GM19351 (cell line): ENCODE measurements around the gene KANK4.
"Not testable (repeated sequence)": the region's sequence is repeated elsewhere in the genome, so short reads cannot be mapped to it uniquely, and the experiment has no call there.

Source experiments
- ATAC-seq: cut with Tn5 transposase; IDR thresholded peaks from one replicate; pipeline ENCODE4 v1.9.1; 2021; ENCODE audit warnings: mild to moderate bottlenecking, moderate library complexity; ENCODE audit not compliant: unreplicated experiment

The KANK4 gene

DNA sequence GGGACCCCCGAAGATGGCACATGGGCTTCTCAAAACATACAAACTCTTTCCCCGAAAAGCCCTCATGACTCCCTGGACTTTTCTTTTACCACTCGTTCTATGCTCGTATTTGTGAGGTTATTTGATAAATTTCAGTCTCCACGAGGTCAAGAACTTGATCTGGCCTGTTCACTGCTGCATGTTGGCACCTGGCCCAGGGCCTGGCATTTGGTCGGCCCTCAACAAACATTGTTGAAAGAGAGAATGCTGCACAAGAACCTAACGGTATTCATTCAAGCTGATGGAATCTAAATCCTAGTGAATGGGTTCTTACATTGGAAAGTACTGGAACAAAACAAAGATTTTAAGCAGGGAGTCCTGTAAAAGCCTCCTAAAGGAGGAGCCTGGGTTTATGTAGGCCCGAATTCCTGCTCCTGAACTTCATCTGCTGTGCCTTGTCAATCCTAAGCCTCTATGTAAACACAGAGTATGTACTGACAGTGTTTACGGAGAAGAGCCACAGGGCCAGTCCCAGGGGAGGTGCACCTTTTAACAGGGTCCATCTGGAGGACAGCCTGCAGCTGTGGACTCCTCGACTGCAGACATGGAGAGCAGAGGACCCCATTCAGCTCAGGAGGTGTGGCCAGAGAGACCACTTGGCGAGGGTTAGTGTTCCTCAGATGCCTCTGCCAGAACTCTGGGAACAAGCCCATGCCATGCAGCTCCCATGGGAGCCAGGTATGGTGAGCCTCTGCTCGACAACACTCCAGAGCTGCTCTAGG is 77.7 kb downstream of the KANK4 start:
- no peak for ATAC-seq

DNA sequence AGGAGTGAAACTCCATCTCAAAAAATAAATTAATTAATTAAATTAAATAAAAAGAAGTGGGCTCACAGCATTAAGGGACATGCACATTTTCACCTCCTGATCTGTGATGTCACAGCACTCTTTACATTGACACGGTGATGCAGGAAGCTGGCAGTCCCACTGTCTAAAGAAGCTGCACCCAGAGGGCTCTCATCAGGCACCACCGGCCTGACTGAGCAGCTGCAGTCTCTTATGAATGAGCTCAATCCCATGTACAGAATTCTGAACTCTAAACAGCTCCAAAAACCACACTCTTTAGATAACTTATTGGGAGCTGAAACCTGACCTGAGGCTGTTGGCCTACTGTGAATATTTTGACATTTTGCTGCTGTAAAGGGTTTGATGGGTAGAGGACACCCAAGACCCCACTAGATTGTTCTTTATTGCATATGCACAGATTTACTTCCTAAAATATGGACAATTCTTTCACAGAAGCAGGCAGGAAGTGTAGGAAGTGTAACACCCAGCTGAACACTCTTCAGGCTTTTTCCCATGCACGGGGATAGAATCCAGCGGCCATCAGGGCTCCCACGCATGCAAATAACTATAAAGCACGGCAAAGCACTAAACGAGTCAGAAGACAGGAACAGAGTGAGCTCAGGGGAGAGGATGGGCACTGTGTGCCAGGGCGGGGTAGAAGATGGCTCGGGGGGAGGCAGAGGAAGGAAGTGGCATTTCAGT is 78.4 kb downstream of the KANK4 start:
- no peak for ATAC-seq

DNA sequence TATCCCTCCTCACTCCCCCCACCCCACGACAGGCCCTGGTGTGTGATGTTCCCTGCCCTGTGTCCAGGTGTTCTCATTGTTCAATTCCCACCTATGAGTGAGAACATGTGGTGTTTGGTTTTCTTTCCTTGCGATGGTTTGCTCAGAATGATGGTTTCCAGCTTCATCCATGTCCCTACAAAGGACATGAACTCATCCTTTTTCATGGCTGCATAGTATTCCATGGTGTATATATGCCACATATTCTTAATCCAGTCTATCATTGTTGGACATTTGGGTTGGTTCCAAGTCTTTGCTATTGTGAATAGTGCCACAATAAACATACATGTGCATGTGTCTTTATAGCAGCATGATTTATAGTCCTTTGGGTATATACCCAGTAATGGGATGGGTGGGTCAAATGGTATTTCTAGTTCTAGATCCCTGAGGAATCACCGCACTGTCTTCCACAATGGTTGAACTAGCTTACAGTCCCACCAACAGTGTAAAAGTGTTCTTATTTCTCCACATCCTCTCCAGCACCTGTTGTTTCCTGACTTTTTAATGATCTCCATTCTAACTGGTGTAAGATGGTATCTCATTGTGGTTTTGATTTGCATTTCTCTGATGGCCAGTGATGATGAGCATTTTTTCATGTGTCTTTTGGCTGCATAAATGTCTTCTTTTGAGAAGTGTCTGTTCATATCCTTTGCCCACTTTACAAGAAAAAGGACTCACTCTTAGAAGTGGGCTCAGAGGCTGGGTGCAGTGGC is 79.4 kb downstream of the KANK4 start:
- not testable (repeated sequence) for ATAC-seq

DNA sequence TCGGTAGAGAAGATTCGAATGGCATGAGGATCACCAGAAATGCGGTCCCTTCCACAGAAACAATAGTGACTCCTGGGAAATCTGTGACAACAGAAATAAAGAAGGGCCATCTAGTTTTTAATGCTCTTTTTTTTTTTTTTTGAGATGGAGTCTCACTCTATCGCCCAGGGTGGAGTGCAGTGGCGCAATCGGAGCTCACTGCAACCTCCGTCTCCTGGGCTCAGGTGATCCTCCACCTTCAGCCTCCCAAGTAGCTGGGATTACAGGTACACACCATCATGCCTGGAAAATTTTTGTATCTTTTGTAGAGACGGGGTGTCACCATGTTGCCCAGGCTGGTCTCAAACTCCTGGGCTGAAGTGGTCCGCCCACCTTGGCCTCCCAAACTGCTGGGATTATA is 80.7 kb downstream of the KANK4 start:
- no peak for ATAC-seq

DNA sequence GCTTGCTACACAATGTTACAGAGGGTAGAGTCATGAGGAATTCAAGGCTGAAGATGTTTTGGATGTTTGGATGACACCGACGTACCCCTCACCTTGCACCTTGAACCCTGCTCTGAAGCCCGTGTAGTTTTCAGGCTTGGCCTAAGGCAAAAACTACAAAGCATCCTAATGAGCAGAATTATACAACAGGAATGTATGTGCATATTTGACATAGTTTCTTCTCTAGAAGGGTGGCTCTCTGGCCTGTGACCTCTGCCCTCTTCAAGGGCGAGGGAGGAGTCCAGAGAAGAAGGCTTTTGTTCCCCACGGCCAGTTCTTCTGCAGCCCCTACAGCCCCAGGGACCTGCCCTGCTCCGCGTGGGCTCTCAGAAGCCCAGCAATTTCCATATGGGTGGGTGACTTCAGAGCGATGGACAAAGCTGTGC is 81.3 kb downstream of the KANK4 start:
- ATAC-seq, result no peak

DNA sequence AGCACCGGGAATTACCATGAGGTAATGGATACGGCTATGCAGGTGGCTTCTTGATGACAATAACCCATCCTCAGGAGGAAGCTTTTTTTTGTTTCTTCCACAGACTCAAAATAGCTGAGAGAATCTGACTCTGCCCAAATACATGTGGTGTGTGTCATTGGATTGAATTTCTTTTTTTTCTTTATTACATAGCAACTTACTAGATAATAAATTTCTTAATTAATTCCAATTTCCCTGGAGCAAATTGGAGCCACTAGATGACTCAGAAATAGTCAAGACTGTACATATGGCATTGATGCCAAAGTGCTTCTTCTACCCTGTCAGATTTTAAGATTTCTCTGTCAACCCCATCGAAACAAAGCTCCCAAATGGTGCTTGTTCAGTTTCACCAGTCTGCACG is 81.9 kb downstream of the KANK4 start:
- ATAC-seq, result no peak

DNA sequence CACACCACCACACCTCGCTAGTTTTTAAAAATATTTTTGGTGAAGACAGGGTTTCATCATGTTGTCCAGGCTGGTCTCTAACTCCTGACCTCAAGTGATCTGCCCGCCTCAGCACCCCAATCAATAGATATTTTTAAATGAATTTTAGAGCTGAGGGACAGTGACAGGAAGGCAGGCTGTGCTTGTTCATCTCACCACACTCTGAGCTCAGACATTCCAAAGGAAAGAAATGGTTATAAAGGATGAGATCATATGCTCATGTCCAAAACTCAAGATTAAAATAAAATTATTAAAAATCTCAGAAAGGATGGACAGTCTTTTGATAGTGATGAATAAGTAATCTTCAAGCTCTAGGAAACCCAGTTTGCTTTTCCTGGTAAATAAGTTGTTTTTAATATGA is 83.7 kb downstream of the KANK4 start:
- ATAC-seq, result no peak

DNA sequence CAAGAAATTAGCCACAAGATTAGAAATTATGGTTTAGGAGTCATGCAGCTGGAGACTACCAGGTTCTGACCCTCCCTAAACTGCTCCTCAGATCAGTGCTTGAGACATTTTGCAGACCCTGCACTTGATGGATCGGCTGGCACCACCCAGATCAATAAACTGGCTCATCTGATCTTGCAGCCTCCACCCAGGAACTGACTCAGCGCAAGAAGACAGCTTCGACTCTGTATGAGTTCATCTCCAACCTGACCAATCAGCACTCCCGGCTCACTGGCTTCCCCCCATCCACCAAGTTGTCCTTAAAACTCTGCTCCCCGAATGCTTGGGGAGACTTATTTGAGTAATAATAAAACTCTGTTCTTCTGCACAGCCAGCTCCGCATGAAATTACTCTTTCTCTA is 84.5 kb downstream of the KANK4 start:
- no peak for ATAC-seq

DNA sequence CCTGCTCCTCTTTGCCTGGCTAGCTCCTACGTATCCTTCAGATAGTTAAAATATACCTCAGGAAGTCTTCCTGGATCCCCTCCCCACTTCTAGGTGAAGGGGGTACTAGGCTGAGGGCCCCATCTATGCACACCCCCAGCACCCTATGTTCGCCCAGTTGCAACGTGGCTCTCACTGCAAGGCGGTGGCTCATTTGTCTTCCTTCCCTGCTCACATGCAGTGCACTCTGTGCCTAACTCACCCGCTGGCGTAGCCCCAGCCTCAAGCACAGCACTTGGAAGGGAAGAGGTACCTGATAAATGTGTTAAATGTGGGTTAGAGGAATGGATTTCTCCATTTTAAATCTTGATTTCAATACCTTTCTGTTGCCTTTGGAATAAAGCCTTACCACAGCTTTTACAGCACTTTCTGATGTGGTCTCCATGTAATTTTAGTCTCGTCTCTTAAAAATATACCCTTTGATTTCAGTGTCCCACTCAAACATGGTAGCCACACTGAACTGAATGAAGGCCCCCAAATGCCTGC is 85.2 kb downstream of the KANK4 start:
- ATAC-seq, result no peak

DNA sequence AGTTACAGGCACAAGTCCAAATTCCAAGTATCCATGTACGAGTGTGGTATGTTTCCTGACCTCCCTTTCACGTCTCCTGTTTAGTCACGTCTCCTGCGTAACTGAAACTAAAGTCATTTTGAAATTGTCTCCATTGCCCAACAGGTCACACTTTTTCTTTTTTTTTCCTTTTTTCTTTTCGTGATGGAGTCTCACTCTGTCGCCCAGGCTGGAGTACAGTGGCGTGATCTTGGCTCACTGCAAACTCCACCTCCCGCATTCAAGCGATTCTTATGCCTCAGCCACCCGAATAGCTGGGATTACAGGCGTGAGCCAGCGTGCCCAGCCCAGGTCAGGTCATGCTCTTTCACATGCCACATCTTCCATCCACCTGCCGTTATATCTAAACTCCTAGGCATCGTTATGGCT is 86.4 kb downstream of the KANK4 start:
- no peak for ATAC-seq

DNA sequence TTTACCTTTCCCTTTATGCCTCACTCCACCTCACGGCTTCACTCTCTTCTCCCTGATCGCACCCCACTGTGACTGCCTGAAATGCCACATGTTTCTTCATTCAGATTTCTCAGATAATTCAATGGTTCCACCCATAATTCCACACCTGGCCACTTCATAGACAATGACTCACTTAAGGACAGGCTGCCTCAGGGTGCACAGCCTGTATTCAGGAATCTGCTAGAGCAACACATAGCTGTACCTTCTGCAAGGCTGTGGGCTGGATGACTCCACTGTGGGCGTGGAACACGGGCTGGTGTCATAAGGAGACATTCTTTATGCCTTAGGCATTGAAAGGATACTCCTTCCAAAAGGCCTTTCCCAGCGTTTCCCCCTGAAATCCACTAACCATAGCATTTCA is 88.5 kb downstream of the KANK4 start:
- ATAC-seq, result no peak

DNA sequence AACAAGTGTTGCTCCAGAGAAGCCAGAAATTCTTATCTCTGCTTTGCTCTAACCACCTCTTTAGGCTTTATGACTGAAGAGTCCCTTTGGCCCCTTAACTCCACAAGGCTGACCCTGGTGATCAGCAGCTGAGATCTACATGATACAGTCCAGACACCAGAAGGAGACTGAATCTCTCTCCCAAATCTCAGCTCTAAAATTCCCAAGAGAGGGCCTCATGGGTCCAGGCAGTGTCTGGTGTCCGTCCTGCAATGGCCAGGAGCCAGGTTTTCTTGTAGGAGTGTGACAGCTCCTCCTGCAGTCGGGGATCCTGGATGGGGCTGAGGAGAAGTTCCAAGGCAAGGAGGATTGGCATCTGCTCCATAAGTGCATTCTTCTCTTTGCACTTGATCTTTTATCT is 89.3 kb downstream of the KANK4 start:
- no peak for ATAC-seq

DNA sequence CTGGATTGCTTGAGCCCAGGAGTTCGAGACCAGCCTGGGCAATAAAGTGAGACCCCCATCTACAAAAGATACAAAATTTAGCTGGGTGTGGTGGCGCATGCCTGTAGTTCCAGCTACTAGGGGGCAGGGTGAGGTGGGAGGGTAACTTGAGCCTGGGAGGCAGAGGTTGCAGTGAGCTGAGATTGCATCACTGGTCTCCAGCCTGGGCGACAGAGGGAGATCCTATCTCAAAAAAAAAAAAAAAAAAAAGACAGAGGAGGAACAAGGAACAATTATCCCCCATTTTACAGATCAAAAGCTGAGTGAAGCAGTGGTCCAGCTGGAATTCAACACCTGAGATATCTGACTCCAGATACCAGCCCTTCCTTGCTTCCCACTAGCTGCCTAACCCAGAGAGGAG is 89.8 kb downstream of the KANK4 start:
- no peak for ATAC-seq

DNA sequence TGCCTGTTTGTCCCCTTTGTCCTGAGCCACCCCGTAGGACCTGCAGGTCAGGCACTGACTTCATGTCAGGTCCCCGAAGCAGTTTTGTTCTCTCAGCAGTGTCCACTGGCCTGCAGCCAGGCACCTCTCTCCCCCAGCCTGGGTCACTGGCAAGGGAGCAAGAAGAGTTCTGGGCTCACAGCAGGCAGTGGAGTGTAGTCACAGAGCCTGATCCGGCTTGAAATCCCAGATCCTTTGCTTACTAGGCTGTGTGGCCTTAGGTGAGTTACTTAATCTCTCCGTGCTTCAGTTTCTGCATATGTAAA is 90.4 kb downstream of the KANK4 start:
- no peak for ATAC-seq

DNA sequence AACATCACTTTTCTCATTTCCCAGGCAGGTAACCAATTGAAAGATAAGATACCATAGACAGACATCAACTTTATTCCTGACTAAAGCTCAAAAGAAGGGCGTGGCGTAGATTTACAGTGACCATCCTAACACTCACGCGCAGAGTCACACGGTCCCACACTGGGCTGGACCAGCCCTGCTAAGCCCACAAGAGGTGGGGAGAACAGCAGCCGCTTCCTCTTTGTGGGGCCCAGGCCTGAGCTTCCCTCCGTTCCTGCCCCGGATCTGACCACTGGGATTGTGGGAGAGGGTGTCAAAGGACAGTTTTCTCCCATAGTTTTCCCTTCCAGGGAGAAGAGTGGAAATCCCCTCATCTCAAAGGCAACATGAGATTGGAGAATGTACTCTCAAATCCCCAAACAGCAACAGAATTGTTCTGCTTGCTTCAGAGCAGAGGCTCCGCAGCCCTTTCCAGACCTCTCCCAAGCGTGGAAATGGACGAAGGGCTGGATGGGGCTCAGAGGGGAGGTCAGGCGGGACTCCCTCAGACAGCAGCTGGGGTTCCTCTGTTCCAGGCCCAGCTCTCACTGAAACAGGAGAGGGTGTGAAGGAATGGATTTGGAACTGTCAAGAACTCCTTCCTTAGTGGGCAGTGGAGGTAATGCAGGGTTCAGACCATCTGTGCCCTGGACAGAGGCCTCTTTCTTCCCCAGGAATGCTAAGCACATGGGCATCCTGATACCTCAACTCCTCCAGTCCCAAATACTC is 90.9 kb downstream of the KANK4 start:
- no peak for ATAC-seq

DNA sequence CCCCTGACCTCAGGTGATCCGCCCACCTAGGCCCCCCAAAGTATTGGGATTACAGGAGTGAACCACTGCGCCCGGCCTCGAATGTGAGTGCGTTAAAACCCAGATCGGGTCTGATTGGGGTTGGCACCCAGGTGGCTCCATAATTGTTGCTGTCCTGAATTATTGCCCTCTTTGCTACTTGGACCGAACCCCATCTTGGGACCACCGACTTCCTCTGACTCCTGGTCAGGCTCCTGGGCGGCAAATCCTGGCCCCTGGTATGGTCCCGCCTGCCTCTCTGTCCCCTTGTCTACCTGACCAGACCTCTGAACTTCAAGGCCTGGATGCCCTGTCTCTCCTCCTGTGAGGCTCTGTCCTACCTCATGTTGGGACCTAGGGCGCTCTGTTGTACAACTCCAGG is 91.7 kb downstream of the KANK4 start:
- ATAC-seq, result no peak

DNA sequence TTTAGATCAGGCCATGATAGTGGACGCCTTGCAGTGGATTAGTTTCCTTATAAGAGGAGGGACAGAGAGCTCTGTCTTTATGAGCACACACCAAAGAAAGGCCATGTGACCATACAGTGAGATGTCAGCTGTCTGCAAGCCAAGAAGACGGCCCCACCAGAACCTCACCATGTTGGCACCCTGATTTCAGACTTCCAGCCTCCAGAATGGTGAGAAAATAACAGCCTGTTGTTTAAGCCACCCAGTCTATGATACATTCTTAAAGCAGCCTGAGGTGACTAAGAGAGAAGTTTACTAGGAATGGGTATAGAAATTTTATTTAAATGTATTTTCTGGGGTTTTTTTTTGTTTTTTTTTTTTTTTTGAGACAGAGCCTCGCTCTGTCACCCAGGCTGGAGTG is 95.1 kb downstream of the KANK4 start:
- ATAC-seq, result no peak

DNA sequence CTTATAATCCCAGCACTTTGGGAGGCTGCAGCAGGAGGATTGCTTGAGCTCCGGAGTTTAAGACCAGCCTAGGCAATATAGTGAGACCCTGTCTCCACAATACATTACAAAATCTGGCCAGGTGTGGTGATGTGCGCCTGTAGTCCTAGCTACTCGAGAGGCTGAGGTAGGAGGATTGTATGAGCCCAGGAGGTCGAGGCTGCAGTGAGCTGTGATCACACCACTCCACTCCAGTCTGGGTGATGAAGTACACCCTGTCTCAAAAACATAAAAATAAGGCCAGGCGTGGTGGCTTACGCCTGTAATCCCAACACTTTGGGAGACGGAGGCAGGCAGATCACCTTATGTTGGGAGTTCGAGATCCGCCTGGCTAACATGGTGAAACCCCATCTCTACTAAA is 96.9 kb downstream of the KANK4 start:
- no peak for ATAC-seq

DNA sequence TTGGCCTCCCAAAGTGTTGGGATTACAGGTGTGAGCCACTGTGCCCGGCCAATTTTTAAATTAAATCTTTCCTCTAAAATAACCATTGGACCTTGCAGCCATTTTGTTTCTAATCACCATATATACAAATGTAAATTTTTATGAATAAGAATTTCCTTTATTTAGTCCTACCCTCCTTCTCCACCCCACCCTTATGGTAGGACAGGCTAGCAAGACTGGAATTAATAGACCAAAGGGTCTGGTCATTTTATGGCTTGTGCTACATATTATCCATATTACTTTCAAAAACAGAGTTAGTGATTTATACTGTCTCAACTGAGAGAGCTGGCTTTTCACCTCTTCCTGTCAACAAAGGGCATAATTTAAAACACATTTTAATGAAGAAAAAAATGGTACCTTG is 98.1 kb downstream of the KANK4 start:
- ATAC-seq, result no peak

DNA sequence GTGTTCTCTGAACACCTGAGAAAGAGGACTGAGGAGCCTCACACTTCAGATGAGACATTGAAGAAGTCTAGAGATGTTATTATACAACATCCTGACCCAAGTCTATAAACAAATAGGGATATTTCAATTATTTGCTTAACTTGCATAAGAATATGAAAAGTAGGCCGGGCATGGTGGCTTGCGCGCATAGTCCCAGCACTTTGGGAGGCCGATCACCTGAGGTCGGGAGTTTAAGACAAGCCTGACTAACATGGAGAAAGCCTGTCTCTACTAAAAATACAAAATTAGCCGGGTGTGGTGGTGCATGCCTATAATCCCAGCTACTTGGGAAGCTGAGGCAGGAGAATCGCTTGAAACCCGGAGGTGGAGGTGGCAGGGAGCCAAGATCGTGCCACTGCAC is 98.8 kb downstream of the KANK4 start:
- not testable (repeated sequence) for ATAC-seq

DNA sequence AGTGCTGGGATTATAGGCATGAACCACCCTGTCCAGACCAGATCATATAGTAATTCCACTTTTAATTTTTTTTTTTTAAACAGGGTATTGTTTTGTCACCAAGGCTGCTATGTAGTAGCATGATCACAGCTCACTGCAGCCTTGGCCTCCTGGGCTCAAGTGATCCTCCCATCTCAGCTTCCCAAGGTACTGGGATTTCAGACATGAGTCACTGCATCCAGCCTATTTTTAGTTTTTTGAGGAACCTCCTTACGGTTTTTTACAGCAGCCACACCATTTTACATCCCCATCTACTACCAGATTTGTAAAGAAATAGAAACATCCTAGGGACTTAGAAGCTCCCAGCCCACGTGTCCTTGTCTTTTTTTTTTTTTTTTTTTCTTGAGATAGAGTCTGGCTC is 100.6 kb downstream of the KANK4 start:
- ATAC-seq, result no peak
